Lung (tissue), 12 donors: ENCODE results near the gene PRIM1. TPM values are rescaled to one million over a fixed set of nuclear protein-coding genes. Genes with fewer than 3 reads are reported as not detected.

Experiments used
- ATAC-seq: fragments of 200-7000 bp; cut with Tn5 transposase; one replicate; pipeline ENCODE4 v1.9.1; 2020; ENCODE audit warnings: moderate number of reproducible peaks; ENCODE audit not compliant: insufficient read depth, low FRiP score
- DNase-seq, 3 donors: peaks; one replicate each; pipeline ENCODE4 v3.0.0-alpha.2; 2013 to 2017
- H3K27ac ChIP-seq, 2 donors: one replicate each; pipeline ENCODE4 v1.5.1; 2013; ENCODE audit warnings: mild to moderate bottlenecking in 2 of 2, moderate library complexity in 2 of 2, control low read depth in 1 of 2, inconsistent platforms in 1 of 2, low read depth in 1 of 2, low read length in 1 of 2
- H3K27me3 ChIP-seq, 3 donors: one replicate each; pipeline ENCODE4 v1.5.1; 2013; ENCODE audit warnings: low read length in 2 of 3; ENCODE audit not compliant: control insufficient read depth in 3 of 3, insufficient read depth in 3 of 3
- H3K36me3 ChIP-seq, 4 donors: one replicate each; pipeline ENCODE4 v1.5.1; 2013; ENCODE audit warnings: low read length in 4 of 4, mild to moderate bottlenecking in 1 of 4, moderate library complexity in 1 of 4; ENCODE audit not compliant: control insufficient read depth in 4 of 4, insufficient read depth in 4 of 4
- H3K4me1 ChIP-seq, 5 donors: one replicate each; pipeline ENCODE4 v1.5.1; 2013; ENCODE audit warnings: low read length in 5 of 5, mild to moderate bottlenecking in 2 of 5, moderate library complexity in 1 of 5; ENCODE audit not compliant: control insufficient read depth in 5 of 5, insufficient read depth in 5 of 5
- H3K4me3 ChIP-seq: one replicate; pipeline ENCODE4 v1.5.1; 2013; ENCODE audit warnings: mild to moderate bottlenecking, control low read depth, moderate library complexity
- H3K9ac ChIP-seq, 2 donors: one replicate each; pipeline ENCODE4 v1.5.1; 2013; ENCODE audit warnings: low read length in 2 of 2, control low read depth in 1 of 2; ENCODE audit not compliant: insufficient read depth in 1 of 2
- H3K9me3 ChIP-seq, 4 donors: one replicate each; pipeline ENCODE4 v1.5.1; 2013; ENCODE audit warnings: low read length in 3 of 4, mild to moderate bottlenecking in 1 of 4, moderate library complexity in 1 of 4; ENCODE audit not compliant: control insufficient read depth in 4 of 4, insufficient read depth in 3 of 4
- WGBS, 2 donors: extraction: QIAGEN DNeasy Blood & Tissue Kit; methylation state at CpG; one replicate each; pipeline ENCODE4 v1.1.7; 2013; 5-methylcytosine and 5-hydroxymethylcytosine counted together
- polyA plus RNA-seq, 2 donors: library from polyadenylated mRNA; stranded (reverse); fragments of 200-250 nt; gene quantifications; one replicate each; pipeline ENCODE4 v1.2.1, GENCODE V29; 2013
- total RNA-seq, 2 donors: library from RNA; depleted of rRNA in 1 of 2; stranded (reverse); fragments of >200 nt in 1 of 2; gene quantifications; one replicate each; pipeline ENCODE4 v1.2.1, GENCODE V29; 2014 to 2021
- TF ChIP-seq, protein P1 (sequence below): IDR thresholded peaks from 2 replicates; pipeline ENCODE4 v1.5.1; 2012; ENCODE audit warnings: mild to moderate bottlenecking; ENCODE audit errors: control extremely low read depth, extremely low read depth
- donor health status: control.
- donor health status: control.
- donor health status: Bipolar disorder and iron deficiency.
- donor health status: healthy.
- donor health status: DM: yes; HTN: yes; CAD: no.

PRIM1 gene
- total and polyA plus RNA-seq, 4 donors = 3.1 to 9.9 (median 5.0) TPM

DNA sequence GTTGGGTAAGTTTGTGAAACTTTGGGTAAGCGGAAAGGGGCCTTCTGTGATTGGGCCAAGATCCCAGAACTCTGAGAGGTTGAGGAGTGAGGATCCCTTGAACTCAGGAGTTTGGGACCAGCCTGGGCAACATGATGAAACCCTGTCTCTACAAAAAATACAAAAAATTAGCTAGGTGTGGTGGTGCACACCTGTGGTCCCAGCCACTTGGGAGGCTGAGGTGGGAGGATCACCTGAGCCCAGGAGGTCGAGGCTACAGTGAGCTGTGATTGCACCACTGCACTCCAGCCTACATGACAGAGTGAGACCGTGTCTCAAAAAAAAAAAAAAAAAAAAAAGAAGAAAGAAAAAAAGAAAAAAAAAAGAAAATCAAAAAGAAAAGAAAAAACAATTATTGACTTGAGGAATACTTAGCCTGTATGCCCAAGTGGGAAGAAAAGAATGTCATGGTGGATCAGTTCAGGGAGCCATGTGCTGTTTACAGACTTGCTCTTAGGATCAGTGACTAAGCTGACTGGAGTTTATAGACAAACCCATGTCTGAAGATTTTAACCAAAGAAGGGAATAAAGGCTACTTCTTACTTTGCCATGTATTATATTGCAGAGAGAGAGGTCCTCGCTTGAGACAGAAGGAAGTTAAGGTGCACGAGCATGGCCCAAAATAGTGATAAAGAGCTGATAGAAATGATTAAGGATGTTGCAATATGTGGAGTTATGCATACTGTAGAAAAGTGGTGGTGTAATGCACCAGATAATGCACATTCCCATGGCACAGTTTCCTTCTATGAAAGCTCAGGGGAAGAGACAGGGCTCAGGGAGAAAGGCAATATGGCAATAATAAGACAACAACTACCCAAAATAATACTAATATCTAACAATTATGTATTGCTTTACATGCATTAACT lies 11.9 kb upstream of the PRIM1 start:
- Histone ChIP-seq H3K4me1 (peaks cover 0 to 2% (median 0%) of the 10 kb centered on the region in 5 donors), H3K9ac (no peak overlapping the region), H3K9me3 (no peaks in the 10 kb centered on the region), H3K4me3 (no peak overlapping the region), H3K27ac (peak overlapping the region in 1 of 2 donors; percentile 53), H3K36me3 (no peaks in the 10 kb centered on the region), H3K27me3 (no peaks in the 10 kb centered on the region)
- ATAC-seq (peak; percentile 23), DNase-seq (no peak)
- 51 to 54% methylated on average over 5 of the region's 5 CpGs for WGBS, 2 donors
- TF ChIP-seq, protein P1, sequence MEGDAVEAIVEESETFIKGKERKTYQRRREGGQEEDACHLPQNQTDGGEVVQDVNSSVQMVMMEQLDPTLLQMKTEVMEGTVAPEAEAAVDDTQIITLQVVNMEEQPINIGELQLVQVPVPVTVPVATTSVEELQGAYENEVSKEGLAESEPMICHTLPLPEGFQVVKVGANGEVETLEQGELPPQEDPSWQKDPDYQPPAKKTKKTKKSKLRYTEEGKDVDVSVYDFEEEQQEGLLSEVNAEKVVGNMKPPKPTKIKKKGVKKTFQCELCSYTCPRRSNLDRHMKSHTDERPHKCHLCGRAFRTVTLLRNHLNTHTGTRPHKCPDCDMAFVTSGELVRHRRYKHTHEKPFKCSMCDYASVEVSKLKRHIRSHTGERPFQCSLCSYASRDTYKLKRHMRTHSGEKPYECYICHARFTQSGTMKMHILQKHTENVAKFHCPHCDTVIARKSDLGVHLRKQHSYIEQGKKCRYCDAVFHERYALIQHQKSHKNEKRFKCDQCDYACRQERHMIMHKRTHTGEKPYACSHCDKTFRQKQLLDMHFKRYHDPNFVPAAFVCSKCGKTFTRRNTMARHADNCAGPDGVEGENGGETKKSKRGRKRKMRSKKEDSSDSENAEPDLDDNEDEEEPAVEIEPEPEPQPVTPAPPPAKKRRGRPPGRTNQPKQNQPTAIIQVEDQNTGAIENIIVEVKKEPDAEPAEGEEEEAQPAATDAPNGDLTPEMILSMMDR = no peak

DNA sequence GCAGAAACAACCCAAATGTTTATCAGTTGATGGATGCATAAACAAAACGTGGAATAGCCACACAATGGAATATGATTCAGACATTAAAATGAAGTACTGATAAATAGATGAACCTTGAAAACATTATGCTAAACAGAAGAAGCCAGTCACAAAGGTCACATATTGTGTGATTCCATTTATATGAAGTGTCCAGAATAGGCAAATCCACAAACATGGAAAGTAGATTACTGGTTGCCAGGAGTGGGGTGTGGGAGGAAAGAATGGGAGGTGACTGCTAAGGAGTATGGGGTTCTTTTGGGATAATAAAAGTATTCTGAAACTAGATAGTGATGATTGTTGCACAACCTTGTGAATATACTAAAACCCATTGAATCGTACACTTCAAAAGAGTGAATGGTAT lies 9.7 kb upstream of the PRIM1 start:
- H3K9me3 ChIP-seq = peaks cover 0 to 3% (median 0%) of the 10 kb centered on the region in 4 donors
- ATAC-seq = no peak
- no peak overlapping the region for H3K4me3 ChIP-seq
- H3K27ac ChIP-seq = no peak overlapping the region
- peaks cover 0 to 2% (median 0%) of the 10 kb centered on the region in 5 donors for H3K4me1 ChIP-seq
- no peak overlapping the region for H3K9ac ChIP-seq
- WGBS, 2 donors = 69 to 80% methylated on average over 2 of the region's 2 CpGs
- no peaks in the 10 kb centered on the region for H3K36me3 ChIP-seq
- TF ChIP-seq, protein P1 = no peak
- no peaks in the 10 kb centered on the region for H3K27me3 ChIP-seq
- no peak for DNase-seq

DNA sequence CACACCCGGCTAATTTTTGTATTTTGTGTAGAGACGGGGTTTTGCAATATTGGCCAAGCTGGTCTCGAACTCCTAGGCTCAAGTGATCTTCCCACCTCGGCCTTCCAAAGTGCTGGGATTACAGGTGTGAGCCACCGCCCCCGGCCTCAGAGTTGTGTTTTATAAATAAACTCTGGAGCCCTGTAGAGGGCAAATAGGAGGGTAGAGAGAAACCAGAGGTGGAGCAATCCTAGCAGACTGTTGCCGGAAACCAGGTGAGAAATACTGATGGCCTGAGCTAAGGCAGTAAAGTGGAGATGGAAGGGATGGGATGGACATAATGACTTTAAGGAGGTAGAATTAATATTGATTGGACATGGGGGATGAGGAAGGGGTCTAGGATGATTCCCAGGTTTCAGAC lies 8.3 kb upstream of the PRIM1 start:
- no peak overlapping the region for H3K4me3 ChIP-seq
- no peak for ATAC-seq
- H3K36me3 ChIP-seq = no peaks in the 10 kb centered on the region
- peaks cover 0 to 3% (median 0%) of the 10 kb centered on the region in 4 donors for H3K9me3 ChIP-seq
- no peak overlapping the region for H3K27ac ChIP-seq
- no peak for DNase-seq
- H3K9ac ChIP-seq = no peak overlapping the region
- WGBS, 2 donors = 69 to 78% methylated on average over 7 of the region's 7 CpGs
- H3K4me1 ChIP-seq = no peaks in the 10 kb centered on the region
- TF ChIP-seq, protein P1 = no peak
- no peaks in the 10 kb centered on the region for H3K27me3 ChIP-seq
